ENCODE measurements around the gene HMX1.

The HMX1 gene

GRCh38 chr4:8891646-8892555 lies 20.3 kb upstream of the HMX1 start:
- no peak for DNase-seq

GRCh38 chr4:8891255-8891645 lies 19.6 kb upstream of the HMX1 start:
- no peak for DNase-seq

- DNase-seq: no peak
Observed at GRCh38 chr4:8888856-8889255, 17.2 kb upstream of the HMX1 start.

- DNase-seq: no peak
Observed at GRCh38 chr4:8886612-8887406, 15.2 kb upstream of the HMX1 start.

GRCh38 chr4:8882239-8882638 lies 10.6 kb upstream of the HMX1 start:
- no peak for DNase-seq

GRCh38 chr4:8880851-8881250 lies 9.2 kb upstream of the HMX1 start:
- DNase-seq: no peak

GRCh38 chr4:8879574-8879973 lies 7.9 kb upstream of the HMX1 start:
- no peak for DNase-seq

GRCh38 chr4:8878421-8878820 lies 6.8 kb upstream of the HMX1 start:
- no peak for DNase-seq

- DNase-seq: no peak
Observed at GRCh38 chr4:8877780-8878040, 6.1 kb upstream of the HMX1 start.

- no peak for DNase-seq
Observed at GRCh38 chr4:8876982-8877779, 5.5 kb upstream of the HMX1 start.

- no peak for DNase-seq
Observed at GRCh38 chr4:8874896-8875680, 3.4 kb upstream of the HMX1 start.

GRCh38 chr4:8874003-8874895 lies 2.6 kb upstream of the HMX1 start:
- DNase-seq: no peak

- no peak for DNase-seq
Observed at GRCh38 chr4:8872402-8873291, 1.0 kb upstream of the HMX1 start.

GRCh38 chr4:8870647-8871416 lies 807 bp downstream of the HMX1 start:
- DNase-seq: no peak

- no peak for DNase-seq
Observed at GRCh38 chr4:8869898-8870646, 1.6 kb downstream of the HMX1 start.

GRCh38 chr4:8869002-8869897 lies 2.4 kb downstream of the HMX1 start:
- DNase-seq: no peak

GRCh38 chr4:8868321-8869001 lies 3.2 kb downstream of the HMX1 start:
- no peak for DNase-seq
